HepG2 (cell line): ENCODE measurements around the gene KCNK10.

ENCODE experiments used
- NFYB ChIP-seq: sonication (generic); formaldehyde crosslinking; IDR thresholded peaks from 2 replicates; pipeline ENCODE4 v1.4.0; 2020; ENCODE audit warnings: missing genetic modification reagents
- ZFX ChIP-seq: sonication (generic); formaldehyde crosslinking; IDR thresholded peaks from 2 replicates; pipeline ENCODE4 v1.4.0; 2020; ENCODE audit warnings: mild to moderate bottlenecking, low read depth, missing genetic modification reagents, moderate library complexity

DNA sequence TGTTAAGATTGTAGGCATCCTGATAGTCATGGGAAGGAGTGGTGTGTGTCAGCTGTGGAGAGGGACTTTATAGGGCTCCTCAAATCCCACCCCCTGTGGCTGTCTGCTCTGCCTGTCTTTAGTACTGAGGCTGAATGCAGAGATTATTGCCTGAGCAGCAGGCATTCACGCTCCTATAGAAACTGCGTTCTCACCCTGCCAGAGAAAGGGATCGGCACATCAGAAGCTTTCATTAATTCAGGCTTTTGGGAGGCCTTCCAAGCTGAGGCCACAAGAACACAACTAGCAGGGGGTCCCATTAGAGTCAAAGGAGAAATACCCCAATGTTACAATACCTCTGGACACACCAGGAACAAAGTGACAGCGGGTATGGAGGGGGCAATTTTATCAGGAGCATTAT is 12.6 kb downstream of the KCNK10 start:
- TF ChIP-seq ZFX (no peak), NFYB (CRISPR knock-in tag) (no peak)
